B cell (primary cell): ENCODE measurements around the gene ACIN1. TPM values are rescaled to one million over a fixed set of nuclear protein-coding genes. Genes with fewer than 3 reads are reported as not detected.

Experiments
- ATAC-seq: fragments of 200-7000 bp; cut with Tn5 transposase; one replicate; pipeline ENCODE4 v1.10.0; 2021; ENCODE audit warnings: low read depth, mild to moderate bottlenecking, moderate number of reproducible peaks, moderate library complexity
- CTCF ChIA-PET: fragments of 350-600 bp; sonication (Branson Sonifier 250); formaldehyde crosslinking; loops from one replicate; lab custom pipeline; 2021; ENCODE audit warnings: antibody characterized with exemption, inconsistent platforms; lab: Charles Lee
- POLR2A ChIA-PET: fragments of 350-600 bp; sonication (Branson Sonifier 250); formaldehyde crosslinking; loops from one replicate; lab custom pipeline; 2021; ENCODE audit warnings: antibody characterized with exemption; lab: Charles Lee
- DNase-seq: peaks from one replicate; pipeline ENCODE4 v3.0.0; 2013
- H2AFZ ChIP-seq: 2 replicates; pipeline ENCODE4 v1.6.1; 2012; ENCODE audit warnings: mild to moderate bottlenecking, low read depth, low read length; ENCODE audit not compliant: insufficient read depth, poor library complexity, severe bottlenecking
- H3K27ac ChIP-seq, 2 donors: 1 replicate in 1 of 2; 2 replicates in 1 of 2; pipeline ENCODE4 v1.5.1; 2012 to 2013; ENCODE audit warnings: low read length in 2 of 2, mild to moderate bottlenecking in 2 of 2, moderate library complexity in 1 of 2
- H3K27me3 ChIP-seq, 4 experiments: fragments of 200-600 bp in 1 of 4; sonication (generic) in 1 of 4; replicated peaks in 1 of 4; 1 replicate in 2 of 4; 2 replicates in 2 of 4; pipeline versions ENCODE4 v1.6.1 to v1.7.0; 2013 to 2016; ENCODE audit warnings: low read length in 3 of 4, mild to moderate bottlenecking in 2 of 4, mixed read lengths in 1 of 4, moderate library complexity in 1 of 4; ENCODE audit not compliant: insufficient read depth in 4 of 4, control insufficient read depth in 3 of 4; ENCODE audit errors: control extremely low read depth in 1 of 4
- H3K36me3 ChIP-seq, 2 experiments: replicated peaks in 1 of 2; 1 replicate in 1 of 2; 2 replicates in 1 of 2; pipeline versions ENCODE4 v1.6.1 to v1.7.1; 2013; ENCODE audit warnings: low read length in 1 of 2; ENCODE audit not compliant: insufficient read depth in 2 of 2, control insufficient read depth in 1 of 2; ENCODE audit errors: control extremely low read depth in 1 of 2, extremely low read depth in 1 of 2
- H3K4me1 ChIP-seq, 2 donors: fragments of 200-600 bp in 1 of 2; sonication (generic) in 1 of 2; 1 replicate in 1 of 2; 2 replicates in 1 of 2; pipeline versions ENCODE4 v1.5.1 to v1.6.1; 2013 to 2017; ENCODE audit warnings: low read length in 2 of 2; ENCODE audit not compliant: control insufficient read depth in 2 of 2, insufficient read depth in 2 of 2
- H3K4me2 ChIP-seq: replicated peaks from 2 replicates; pipeline ENCODE3; 2012; ENCODE audit warnings: mild to moderate bottlenecking, low read depth, low read length; ENCODE audit not compliant: poor library complexity, severe bottlenecking
- H3K4me3 ChIP-seq, 5 experiments: fragments of 200-600 bp in 1 of 5; sonication (generic) in 1 of 5; 1 replicate in 3 of 5; 2 replicates in 2 of 5; pipeline versions ENCODE4 v1.5.1 to v1.7.0; 2011 to 2016; ENCODE audit warnings: low read length in 4 of 5, mild to moderate bottlenecking in 4 of 5, low read depth in 2 of 5, control low read depth in 1 of 5, moderate library complexity in 1 of 5; ENCODE audit not compliant: insufficient read depth in 1 of 5; ENCODE audit errors: control extremely low read depth in 1 of 5, extremely low read depth in 1 of 5
- H3K79me2 ChIP-seq: fragments of 200-600 bp; sonication (generic); one replicate; pipeline ENCODE4 v1.6.0; 2016; ENCODE audit warnings: low read length; ENCODE audit not compliant: control insufficient read depth, insufficient read depth
- H3K9ac ChIP-seq: fragments of 200-600 bp; sonication (generic); 2 replicates; pipeline ENCODE4 v1.6.1; 2017; ENCODE audit warnings: mild to moderate bottlenecking, low read length, moderate library complexity
- H3K9me3 ChIP-seq, 3 donors: one replicate each; pipeline versions ENCODE4 v1.6.1 to v1.7.1; 2013; ENCODE audit warnings: low read length in 2 of 3; ENCODE audit not compliant: control insufficient read depth in 2 of 3, insufficient read depth in 1 of 3; ENCODE audit errors: control extremely low read depth in 1 of 3
- H4K20me1 ChIP-seq: 2 replicates; pipeline ENCODE4 v1.6.0; 2012; ENCODE audit warnings: mild to moderate bottlenecking, low read length; ENCODE audit not compliant: insufficient read depth, control insufficient read depth, poor library complexity, severe bottlenecking
- H3K27ac Mint-ChIP-seq: one replicate; pipeline ENCODE4 v1.8.0; 2021; ENCODE audit warnings: mixed read lengths
- H3K27me3 Mint-ChIP-seq: one replicate; pipeline ENCODE4 v1.8.0; 2021; ENCODE audit warnings: mixed read lengths
- H3K4me1 Mint-ChIP-seq: one replicate; pipeline ENCODE4 v1.8.0; 2021; ENCODE audit warnings: mixed read lengths
- H3K4me3 Mint-ChIP-seq: one replicate; pipeline ENCODE4 v1.8.0; 2021; ENCODE audit warnings: mixed read lengths
- H3K9me3 Mint-ChIP-seq: one replicate; pipeline ENCODE4 v1.8.0; 2022; ENCODE audit warnings: mixed read lengths; ENCODE audit not compliant: insufficient read depth
- EZH2 ChIP-seq: IDR thresholded peaks from 2 replicates; pipeline ENCODE4 v1.6.1; 2012; ENCODE audit warnings: borderline replicate concordance, low read depth, mild to moderate bottlenecking, moderate library complexity, low read length; ENCODE audit not compliant: insufficient read depth, poor library complexity, severe bottlenecking
- WGBS: methylation state at CpG from one replicate; pipeline ENCODE4 v1.1.5; 2013; ENCODE audit warnings: missing lambda C conversion rate; ENCODE audit not compliant: insufficient coverage; 5-methylcytosine and 5-hydroxymethylcytosine counted together
- intact Hi-C: fragments of 100-400 bp; cut with micrococcal nuclease; formaldehyde crosslinking; loops from one replicate; pipeline ENCODE4 v1.10.0; 2022
- polyA plus RNA-seq: library from polyadenylated mRNA; depleted of rRNA; stranded (reverse); fragments of >200 nt; gene quantifications from 2 replicates; pipeline ENCODE4 v1.2.3, GENCODE V29; 2012
- total RNA-seq, 2 donors: library from RNA; stranded (reverse); fragments of 120-200 nt in 1 of 2; gene quantifications; 1 replicate in 1 of 2; 2 replicates in 1 of 2; pipeline versions ENCODE4 v1.2.3 to v1.2.4, GENCODE V29; 2013 to 2022
- TF ChIP-seq, protein P1 (sequence below): fragments of 200-600 bp; IDR thresholded peaks from one replicate; pipeline ENCODE4 v1.8.0; 2022; ENCODE audit warnings: antibody characterized with exemption, mild to moderate bottlenecking

The ACIN1 gene
- total and polyA plus RNA-seq, 2 donors (not counting 1 experiment from before 2014, with no cell fraction given) = 178 to 359 TPM

DNA sequence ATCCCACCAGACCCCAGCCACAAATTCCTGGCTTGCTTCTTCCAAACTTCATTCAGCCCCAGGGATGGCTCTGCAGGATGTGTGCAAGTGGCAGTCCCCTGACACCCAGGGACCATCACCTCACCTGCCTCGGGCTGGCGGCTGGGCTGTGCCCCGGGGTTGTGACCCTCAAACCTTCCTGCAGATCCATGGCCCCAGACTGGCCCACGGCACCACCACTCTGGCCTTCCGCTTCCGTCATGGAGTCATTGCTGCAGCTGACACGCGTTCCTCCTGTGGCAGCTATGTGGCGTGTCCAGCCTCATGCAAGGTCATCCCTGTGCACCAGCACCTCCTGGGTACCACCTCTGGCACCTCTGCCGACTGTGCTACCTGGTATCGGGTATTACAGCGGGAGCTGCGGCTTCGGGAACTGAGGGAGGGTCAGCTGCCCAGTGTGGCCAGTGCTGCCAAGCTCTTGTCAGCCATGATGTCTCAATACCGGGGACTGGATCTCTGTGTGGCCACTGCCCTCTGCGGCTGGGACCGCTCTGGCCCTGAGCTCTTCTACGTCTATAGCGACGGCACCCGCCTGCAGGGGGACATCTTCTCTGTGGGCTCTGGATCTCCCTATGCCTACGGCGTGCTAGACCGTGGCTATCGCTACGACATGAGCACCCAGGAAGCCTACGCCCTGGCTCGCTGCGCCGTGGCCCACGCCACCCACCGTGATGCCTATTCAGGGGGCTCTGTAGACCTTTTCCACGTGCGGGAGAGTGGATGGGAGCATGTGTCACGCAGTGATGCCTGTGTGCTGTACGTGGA is 52.6 kb downstream of the ACIN1 start, which contains the start of gene PSMB11:
PSMB11 (plus strand) TSS at position 51 of the 804 bp plus-strand sequence; CDS start at position 65, 14 bp downstream.
- H4K20me1 ChIP-seq = no peaks in the 10 kb centered on the region
- H3K9me3 ChIP-seq = no peaks in the 10 kb centered on the region
- peaks cover 0 to 4% (median 0%) of the 10 kb centered on the region in 4 experiments for H3K27me3 ChIP-seq
- H3K4me1 Mint-ChIP-seq = no peaks in the 10 kb centered on the region
- no peak within 1 kb of the TSS for H3K4me2 ChIP-seq
- no peaks in the 10 kb centered on the region for H3K79me2 ChIP-seq
- no peaks in the 10 kb centered on the region for H3K27me3 Mint-ChIP-seq
- no peak within 1 kb of the TSS for H3K27ac Mint-ChIP-seq
- no peak within 1 kb of the TSS for H3K4me3 ChIP-seq
- H3K9ac ChIP-seq = no peak within 1 kb of the TSS
- TF ChIP-seq EZH2 = no peak
- H2AFZ ChIP-seq = no peak within 1 kb of the TSS
- no peak within 1 kb of the TSS for H3K27ac ChIP-seq
- H3K4me3 Mint-ChIP-seq = no peak within 1 kb of the TSS
- POLR2A ChIA-PET = no interaction called here
- no peaks in the 10 kb centered on the region for H3K9me3 Mint-ChIP-seq
- CTCF ChIA-PET = interaction anchor here (0.7 to 0.9 kb wide), 2 partner anchors 48 to 56 kb away, joined by 3 to 4 read pairs; no protein-coding TSS in a partner anchor
- 95% methylated on average over 36 of the region's 36 CpGs for WGBS
- intact Hi-C loops = no loop called here
- no peak for ATAC-seq
- H3K36me3 ChIP-seq = no peaks in the 10 kb centered on the region
- DNase-seq = no peak
- no peaks in the 10 kb centered on the region for H3K4me1 ChIP-seq

DNA sequence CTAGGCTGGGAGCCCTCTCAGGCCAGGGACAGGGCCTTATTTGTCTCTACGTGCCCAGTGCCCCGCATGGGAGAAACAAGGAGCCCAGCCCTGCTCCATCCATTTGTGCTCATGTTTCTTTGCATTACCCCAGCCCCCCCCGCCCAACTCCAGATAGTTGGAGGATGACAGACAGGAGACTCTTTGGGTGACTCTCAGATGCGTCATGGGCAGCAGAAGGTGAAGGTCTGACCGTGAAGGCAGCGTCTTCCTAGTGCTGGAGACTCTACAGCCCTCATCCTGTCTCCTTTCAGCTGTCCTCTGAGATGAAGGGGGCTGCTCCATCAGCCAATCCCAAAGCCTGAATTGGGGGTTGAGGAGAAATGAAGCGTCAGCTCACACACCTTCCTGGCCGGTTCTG is 53.2 kb downstream of the ACIN1 start:
- Mint-ChIP-seq H3K4me1 (no peaks in the 10 kb centered on the region), H3K4me3 (no peak overlapping the region), H3K27ac (no peak overlapping the region), H3K27me3 (no peaks in the 10 kb centered on the region), H3K9me3 (no peaks in the 10 kb centered on the region)
- Histone ChIP-seq H3K27me3 (peaks cover 0 to 4% (median 0%) of the 10 kb centered on the region in 4 experiments), H3K9ac (no peak overlapping the region), H3K4me3 (no peak overlapping the region), H3K36me3 (no peaks in the 10 kb centered on the region), H3K4me1 (no peaks in the 10 kb centered on the region), H3K79me2 (no peaks in the 10 kb centered on the region), H3K4me2 (no peak overlapping the region), H2AFZ (no peak overlapping the region), H3K9me3 (no peaks in the 10 kb centered on the region), H4K20me1 (no peaks in the 10 kb centered on the region), H3K27ac (no peak overlapping the region)
- no peak for TF ChIP-seq EZH2
- TF ChIP-seq, protein P1, sequence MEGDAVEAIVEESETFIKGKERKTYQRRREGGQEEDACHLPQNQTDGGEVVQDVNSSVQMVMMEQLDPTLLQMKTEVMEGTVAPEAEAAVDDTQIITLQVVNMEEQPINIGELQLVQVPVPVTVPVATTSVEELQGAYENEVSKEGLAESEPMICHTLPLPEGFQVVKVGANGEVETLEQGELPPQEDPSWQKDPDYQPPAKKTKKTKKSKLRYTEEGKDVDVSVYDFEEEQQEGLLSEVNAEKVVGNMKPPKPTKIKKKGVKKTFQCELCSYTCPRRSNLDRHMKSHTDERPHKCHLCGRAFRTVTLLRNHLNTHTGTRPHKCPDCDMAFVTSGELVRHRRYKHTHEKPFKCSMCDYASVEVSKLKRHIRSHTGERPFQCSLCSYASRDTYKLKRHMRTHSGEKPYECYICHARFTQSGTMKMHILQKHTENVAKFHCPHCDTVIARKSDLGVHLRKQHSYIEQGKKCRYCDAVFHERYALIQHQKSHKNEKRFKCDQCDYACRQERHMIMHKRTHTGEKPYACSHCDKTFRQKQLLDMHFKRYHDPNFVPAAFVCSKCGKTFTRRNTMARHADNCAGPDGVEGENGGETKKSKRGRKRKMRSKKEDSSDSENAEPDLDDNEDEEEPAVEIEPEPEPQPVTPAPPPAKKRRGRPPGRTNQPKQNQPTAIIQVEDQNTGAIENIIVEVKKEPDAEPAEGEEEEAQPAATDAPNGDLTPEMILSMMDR = no peak
- CTCF ChIA-PET = interaction anchor here (0.7 kb wide), 1 partner anchor 47 kb away, joined by 3 read pairs; no protein-coding TSS in a partner anchor
- WGBS = 96% methylated on average over 4 of the region's 8 CpGs
- intact Hi-C loops = no loop called here
- POLR2A ChIA-PET = no interaction called here
- no peak for ATAC-seq
- DNase-seq = no peak
